Natural killer cell (primary cell): ENCODE data around the gene KISS1R. TPM values are rescaled to one million over a fixed set of nuclear protein-coding genes. Genes with fewer than 3 reads are reported as not detected.

Source experiments
- ATAC-seq, 3 donors: fragments of 150-1000 bp in 2 of 3; fragments of 200-7000 bp in 1 of 3; cut with Tn5 transposase; 1 replicate in 1 of 3; 2 replicates in 2 of 3; pipeline ENCODE4 v1.10.0; 2021; ENCODE audit warnings: mild to moderate bottlenecking in 2 of 3, moderate library complexity in 2 of 3
- DNase-seq, 2 donors: peaks; one replicate each; pipeline versions ENCODE4 v3.0.0 to v3.0.0-alpha.2; 2013 to 2021; ENCODE audit warnings: mixed read lengths in 1 of 2
- H3K27ac ChIP-seq: one replicate; pipeline ENCODE4 v1.5.1; 2013; ENCODE audit warnings: mild to moderate bottlenecking, low read length
- H3K27me3 ChIP-seq: one replicate; pipeline ENCODE4 v1.6.1; 2013; ENCODE audit warnings: low read length; ENCODE audit not compliant: control insufficient read depth, insufficient read depth
- H3K36me3 ChIP-seq: one replicate; pipeline ENCODE4 v1.6.1; 2013; ENCODE audit warnings: low read length; ENCODE audit not compliant: control insufficient read depth, insufficient read depth
- H3K4me1 ChIP-seq: one replicate; pipeline ENCODE4 v1.6.1; 2013; ENCODE audit warnings: low read length; ENCODE audit not compliant: control insufficient read depth, insufficient read depth
- H3K4me3 ChIP-seq: one replicate; pipeline ENCODE4 v1.5.1; 2013; ENCODE audit warnings: low read length
- H3K9me3 ChIP-seq: one replicate; pipeline ENCODE4 v1.6.1; 2013; ENCODE audit warnings: low read length; ENCODE audit not compliant: control insufficient read depth, insufficient read depth
- H3K27ac Mint-ChIP-seq, 2 donors: one replicate each; pipeline ENCODE4 v1.8.0; 2022; ENCODE audit warnings: mild to moderate bottlenecking in 2 of 2, mixed read lengths in 2 of 2, moderate library complexity in 1 of 2
- H3K27me3 Mint-ChIP-seq, 2 donors: one replicate each; pipeline ENCODE4 v1.8.0; 2022; ENCODE audit warnings: low read depth in 2 of 2, mixed read lengths in 2 of 2
- H3K36me3 Mint-ChIP-seq: one replicate; pipeline ENCODE4 v1.8.0; 2022; ENCODE audit warnings: mixed read lengths
- H3K4me1 Mint-ChIP-seq, 2 donors: one replicate each; pipeline ENCODE4 v1.8.0; 2022; ENCODE audit warnings: mixed read lengths in 2 of 2
- H3K4me3 Mint-ChIP-seq: one replicate; pipeline ENCODE4 v1.8.0; 2022; ENCODE audit warnings: mild to moderate bottlenecking, moderate library complexity, mixed read lengths
- H3K9me3 Mint-ChIP-seq, 2 donors: one replicate each; pipeline ENCODE4 v1.8.0; 2022; ENCODE audit warnings: mixed read lengths in 2 of 2
- CTCF ChIP-seq: fragments of 200-600 bp; IDR thresholded peaks from one replicate; pipeline ENCODE4 v1.8.0; 2022; ENCODE audit warnings: antibody characterized with exemption
- WGBS: methylation state at CpG from one replicate; pipeline ENCODE4 v1.1.7; 2013; ENCODE audit warnings: missing lambda C conversion rate; ENCODE audit not compliant: insufficient coverage; 5-methylcytosine and 5-hydroxymethylcytosine counted together
- intact Hi-C: fragments of 100-400 bp; cut with micrococcal nuclease; formaldehyde crosslinking; loops from one replicate; pipeline ENCODE4 v1.14.2; 2022
- total RNA-seq, 4 donors: library from RNA; stranded (reverse); fragments of 120-200 nt in 1 of 4; gene quantifications; one replicate each; pipeline versions ENCODE4 v1.2.3 to v1.2.4, GENCODE V29; 2013 to 2022

The KISS1R gene
- total RNA-seq, 3 donors from 2014 or later (not counting 1 experiment from before 2014, with no cell fraction given): 0.31 TPM; not detected in 2

- H3K4me3 ChIP-seq: no peak overlapping the region
- H3K36me3 Mint-ChIP-seq: no peaks in the 10 kb centered on the region
- no peaks in the 10 kb centered on the region for H3K27me3 Mint-ChIP-seq
- no peaks in the 10 kb centered on the region for H3K9me3 ChIP-seq
- H3K36me3 ChIP-seq: peaks cover 12% of the 10 kb centered on the region
- no peak overlapping the region for H3K4me3 Mint-ChIP-seq
- no peak overlapping the region for H3K27ac ChIP-seq
- no peak for DNase-seq
- H3K9me3 Mint-ChIP-seq: no peaks in the 10 kb centered on the region
- H3K4me1 ChIP-seq: no peaks in the 10 kb centered on the region
- no peaks in the 10 kb centered on the region for H3K27me3 ChIP-seq
- TF ChIP-seq CTCF: no peak
- no peaks in the 10 kb centered on the region for H3K4me1 Mint-ChIP-seq
- ATAC-seq: no peak
- no peak overlapping the region for H3K27ac Mint-ChIP-seq
- 87% methylated on average over 12 of the region's 14 CpGs for WGBS
- intact Hi-C loops: no loop called here
These were observed 44.9 kb downstream of the KISS1R start for GRCh38 chr19:961866-962620.

DNA sequence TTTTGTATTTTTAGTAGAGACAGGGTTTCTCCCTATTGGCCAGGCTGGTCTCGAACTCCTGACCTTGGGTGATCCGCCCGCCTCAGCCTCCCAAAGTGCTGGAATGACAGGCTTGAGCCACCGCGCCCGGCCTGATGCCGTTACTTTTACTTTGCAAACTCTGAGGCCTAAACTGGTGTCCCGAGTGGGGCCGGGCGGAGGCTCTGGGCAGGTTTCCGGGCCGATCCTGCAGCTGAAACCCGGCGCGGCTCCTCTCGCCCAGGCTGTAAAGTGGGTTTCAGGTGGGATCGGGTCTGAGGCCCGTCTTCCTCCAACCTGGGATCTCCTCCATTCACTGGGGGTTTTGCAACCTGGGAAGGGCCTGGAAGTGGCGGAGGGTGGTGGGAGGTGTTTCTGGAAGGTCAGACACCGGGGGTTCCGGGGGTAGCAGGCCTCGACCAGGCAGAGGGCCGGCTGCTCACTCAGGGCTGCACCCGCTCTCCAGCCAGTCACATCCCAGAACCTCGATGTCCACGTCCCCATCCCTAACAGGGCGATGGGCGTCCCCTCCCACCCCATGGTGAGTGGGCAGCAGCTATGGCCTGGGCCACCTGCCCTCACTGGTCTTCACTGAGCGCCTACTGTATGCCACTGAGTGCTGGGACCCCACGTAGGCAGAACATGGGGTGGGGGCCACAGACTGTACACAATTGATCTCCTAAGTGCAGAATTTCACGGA lies 45.7 kb downstream of the KISS1R start:
- Histone ChIP-seq H3K27ac (no peak overlapping the region), H3K4me1 (no peaks in the 10 kb centered on the region), H3K4me3 (no peak overlapping the region), H3K36me3 (peaks cover 17% of the 10 kb centered on the region), H3K9me3 (no peaks in the 10 kb centered on the region), H3K27me3 (no peaks in the 10 kb centered on the region)
- no peaks in the 10 kb centered on the region for H3K4me1 Mint-ChIP-seq
- no peak for TF ChIP-seq CTCF
- intact Hi-C loops: no loop called here
- H3K27me3 Mint-ChIP-seq: no peaks in the 10 kb centered on the region
- 93% methylated on average over 31 of the region's 31 CpGs for WGBS
- no peak overlapping the region for H3K27ac Mint-ChIP-seq
- H3K36me3 Mint-ChIP-seq: no peaks in the 10 kb centered on the region
- H3K9me3 Mint-ChIP-seq: no peaks in the 10 kb centered on the region
- ATAC-seq (no peak), DNase-seq (no peak)
- H3K4me3 Mint-ChIP-seq: no peak overlapping the region

- no peak overlapping the region for H3K27ac Mint-ChIP-seq
- no peaks in the 10 kb centered on the region for H3K4me1 ChIP-seq
- peaks cover 19% of the 10 kb centered on the region for H3K36me3 ChIP-seq
- H3K4me3 ChIP-seq: no peak overlapping the region
- no peak overlapping the region for H3K4me3 Mint-ChIP-seq
- no peaks in the 10 kb centered on the region for H3K4me1 Mint-ChIP-seq
- H3K9me3 Mint-ChIP-seq: no peaks in the 10 kb centered on the region
- H3K27me3 Mint-ChIP-seq: no peaks in the 10 kb centered on the region
- DNase-seq (no peak), ATAC-seq (no peak)
- no peak overlapping the region for H3K27ac ChIP-seq
- TF ChIP-seq CTCF: no peak
- WGBS: 92% methylated on average over 11 of the region's 11 CpGs
- H3K9me3 ChIP-seq: no peaks in the 10 kb centered on the region
- H3K36me3 Mint-ChIP-seq: no peaks in the 10 kb centered on the region
- H3K27me3 ChIP-seq: no peaks in the 10 kb centered on the region
- intact Hi-C loops: no loop called here
These were observed 46.4 kb downstream of the KISS1R start for GRCh38 chr19:963486-963951.
